ENCODE results near the gene FGFBP3. TPM values are rescaled to one million over a fixed set of nuclear protein-coding genes. Genes with fewer than 3 reads are reported as not detected.

Gene FGFBP3
- total RNA-seq, 4 donors from 2014 or later = 0.50 to 1.4 (median 1.2) TPM; not detected in 1

GRCh38 chr10:91875779-91876178 lies 33.5 kb downstream of the FGFBP3 start:
- Histone ChIP-seq H3K36me3 (no peaks in the 10 kb centered on the region), H3K9me3 (no peaks in the 10 kb centered on the region), H3K27ac (no peak overlapping the region), H3K4me1 (no peaks in the 10 kb centered on the region), H3K4me3 (no peak overlapping the region), H3K27me3 (no peaks in the 10 kb centered on the region)
- no peak for ATAC-seq
- WGBS, 2 donors (ENCODE audit: low coverage in 1 of 2) = 67 to 78% methylated on average over 1 of the region's 1 CpG
- TF ChIP-seq CTCF (IDR thresholded peaks at IDR 0.05) = no peak
- TF ChIP-seq EP300 (IDR thresholded peaks at IDR 0.05) = no peak
- TF ChIP-seq POLR2A (IDR thresholded peaks at IDR 0.05) = no peak
- TF ChIP-seq POLR2AphosphoS5 (IDR thresholded peaks at IDR 0.05) = no peak

GRCh38 chr10:91875156-91875555 lies 34.1 kb downstream of the FGFBP3 start:
- Histone ChIP-seq H3K36me3 (no peaks in the 10 kb centered on the region), H3K27ac (no peak overlapping the region), H3K9me3 (no peaks in the 10 kb centered on the region), H3K4me1 (no peaks in the 10 kb centered on the region), H3K4me3 (no peak overlapping the region), H3K27me3 (no peaks in the 10 kb centered on the region)
- ATAC-seq = no peak
- no peak for TF ChIP-seq POLR2AphosphoS5 (IDR thresholded peaks at IDR 0.05)
- TF ChIP-seq EP300 (IDR thresholded peaks at IDR 0.05) = no peak
- no peak for TF ChIP-seq POLR2A (IDR thresholded peaks at IDR 0.05)
- no peak for TF ChIP-seq CTCF (IDR thresholded peaks at IDR 0.05)
- 60 to 100% methylated on average over 1 to 2 of the region's 2 CpGs for whole genome bisulfite sequencing, 2 donors (ENCODE audit: low coverage in 1 of 2)

GRCh38 chr10:91865562-91866081 lies 43.7 kb downstream of the FGFBP3 start:
- Histone ChIP-seq H3K27me3 (no peaks in the 10 kb centered on the region), H3K36me3 (peaks cover 4 to 46% of the 10 kb centered on the region in 2 donors), H3K9me3 (no peaks in the 10 kb centered on the region), H3K4me1 (no peaks in the 10 kb centered on the region), H3K4me3 (no peak overlapping the region), H3K27ac (no peak overlapping the region)
- 79 to 81% methylated on average over 2 of the region's 2 CpGs for WGBS, 2 donors (ENCODE audit: low coverage in 1 of 2)
- ATAC-seq = no peak
- no peak for TF ChIP-seq POLR2AphosphoS5 (IDR thresholded peaks at IDR 0.05)

GRCh38 chr10:91864744-91865143 lies 44.5 kb downstream of the FGFBP3 start:
- no peak overlapping the region for H3K27ac ChIP-seq
- 68 to 72% methylated on average over 2 of the region's 2 CpGs for WGBS, 2 donors (ENCODE audit: low coverage in 1 of 2)
- ATAC-seq = no peak
- H3K36me3 ChIP-seq = peaks cover 10 to 54% of the 10 kb centered on the region in 2 donors
- H3K9me3 ChIP-seq = no peaks in the 10 kb centered on the region
- H3K4me3 ChIP-seq = no peak overlapping the region
- TF ChIP-seq EP300 (IDR thresholded peaks at IDR 0.05) = no peak
- TF ChIP-seq POLR2A (IDR thresholded peaks at IDR 0.05) = no peak
- no peak for TF ChIP-seq POLR2AphosphoS5 (IDR thresholded peaks at IDR 0.05)
- no peak for TF ChIP-seq CTCF (IDR thresholded peaks at IDR 0.05)
- no peaks in the 10 kb centered on the region for H3K27me3 ChIP-seq
- no peaks in the 10 kb centered on the region for H3K4me1 ChIP-seq

- Histone ChIP-seq H3K36me3 (peaks cover 10 to 61% of the 10 kb centered on the region in 2 donors), H3K27ac (no peak overlapping the region), H3K9me3 (no peaks in the 10 kb centered on the region), H3K4me3 (no peak overlapping the region), H3K27me3 (no peaks in the 10 kb centered on the region), H3K4me1 (no peaks in the 10 kb centered on the region)
- TF ChIP-seq POLR2AphosphoS5 (IDR thresholded peaks at IDR 0.05) = no peak
- no peak for TF ChIP-seq CTCF (IDR thresholded peaks at IDR 0.05)
- TF ChIP-seq EP300 (IDR thresholded peaks at IDR 0.05) = no peak
- no peak for TF ChIP-seq POLR2A (IDR thresholded peaks at IDR 0.05)
- no peak for ATAC-seq
- WGBS, 2 donors (ENCODE audit: low coverage in 1 of 2) = 34 to 64% methylated on average over 2 of the region's 2 CpGs
Measured at GRCh38 chr10:91864099-91864498, 45.2 kb downstream of the FGFBP3 start.
